Fibroblast of lung (primary cell): ENCODE measurements around the gene SERPINB5. TPM values are rescaled to one million over a fixed set of nuclear protein-coding genes. Genes with fewer than 3 reads are reported as not detected.

Experiments used
- DNase-seq, 2 donors: peaks; one replicate each; pipeline versions ENCODE4 v3.0.0 to v3.0.0-alpha.2; 2010; ENCODE audit warnings: low read depth in 2 of 2
- H2AFZ ChIP-seq: 2 replicates; pipeline ENCODE4 v1.5.1; 2012; ENCODE audit warnings: low read length, control low read depth, inconsistent platforms
- H3K27ac ChIP-seq: 2 replicates; pipeline ENCODE4 v1.5.1; 2011; ENCODE audit warnings: low read length, control low read depth; ENCODE audit not compliant: insufficient read depth
- H3K27me3 ChIP-seq: 2 replicates; pipeline ENCODE4 v1.5.1; 2011; ENCODE audit warnings: mild to moderate bottlenecking, low read length; ENCODE audit not compliant: control insufficient read depth, insufficient read depth
- H3K36me3 ChIP-seq: 2 replicates; pipeline ENCODE4 v1.5.1; 2011; ENCODE audit warnings: low read length; ENCODE audit not compliant: control insufficient read depth, insufficient read depth
- H3K4me1 ChIP-seq: 2 replicates; pipeline ENCODE4 v1.5.1; 2011; ENCODE audit warnings: low read length; ENCODE audit not compliant: control insufficient read depth, insufficient read depth; ENCODE audit errors: extremely low read depth
- H3K4me2 ChIP-seq: 2 replicates; pipeline ENCODE4 v1.5.1; 2011; ENCODE audit warnings: low read length, control low read depth; ENCODE audit not compliant: insufficient read depth; ENCODE audit errors: extremely low read depth
- H3K4me3 ChIP-seq, 4 experiments: fragments of 200-600 bp in 1 of 4; sonication (generic) in 1 of 4; replicated peaks in 1 of 4; 2 replicates each; pipeline ENCODE4 v1.5.1; 2011 to 2016; ENCODE audit warnings: low read length in 4 of 4, low read depth in 3 of 4, mild to moderate bottlenecking in 3 of 4, control low read depth in 2 of 4, inconsistent platforms in 1 of 4, mixed read lengths in 1 of 4; ENCODE audit not compliant: insufficient read depth in 1 of 4; ENCODE audit errors: control extremely low read depth in 1 of 4
- H3K79me2 ChIP-seq: 2 replicates; pipeline ENCODE4 v1.5.1; 2012; ENCODE audit warnings: mild to moderate bottlenecking, low read length, inconsistent platforms; ENCODE audit not compliant: control insufficient read depth, insufficient read depth
- H3K9ac ChIP-seq: 2 replicates; pipeline ENCODE4 v1.5.1; 2011; ENCODE audit warnings: mild to moderate bottlenecking, low read length, control low read depth; ENCODE audit not compliant: insufficient read depth
- H3K9me3 ChIP-seq: 2 replicates; pipeline ENCODE4 v1.5.1; 2012; ENCODE audit warnings: low read depth, low read length; ENCODE audit not compliant: control insufficient read depth, insufficient read depth
- H4K20me1 ChIP-seq: 2 replicates; pipeline ENCODE4 v1.5.1; 2011; ENCODE audit warnings: low read length; ENCODE audit not compliant: control insufficient read depth, insufficient read depth; ENCODE audit errors: extremely low read depth
- CTCF ChIP-seq, 2 donors: IDR thresholded peaks in 1 of 2; conservative IDR thresholded peaks in 1 of 2; 1 replicate in 1 of 2; 2 replicates in 1 of 2; pipeline ENCODE4 v1.5.1; 2011 to 2012; ENCODE audit warnings: low read length in 2 of 2, control low read depth in 1 of 2, inconsistent platforms in 1 of 2, low read depth in 1 of 2, mild to moderate bottlenecking in 1 of 2
- EZH2 ChIP-seq: IDR thresholded peaks from 2 replicates; pipeline ENCODE4 v1.5.1; 2012; ENCODE audit warnings: low read length, control low read depth, mild to moderate bottlenecking; ENCODE audit errors: missing control alignments
- polyA plus RNA-seq, 2 donors: library from polyadenylated mRNA; depleted of rRNA in 1 of 2; stranded (reverse) in 1 of 2; unstranded in 1 of 2; fragments of >200 nt; gene quantifications; 2 replicates each; pipeline ENCODE4 v1.2.1, GENCODE V29; 2011 to 2012; ENCODE audit warnings: missing spikeins in 1 of 2
- total RNA-seq: library from RNA; depleted of rRNA; stranded (reverse); fragments of >200 nt; gene quantifications from 2 replicates; pipeline ENCODE4 v1.2.1, GENCODE V29; 2014

SERPINB5 gene
- total and polyA plus RNA-seq, 2 donors (not counting 1 experiment from before 2014, with no cell fraction given) = 0.05 TPM; not detected in 1

- Histone ChIP-seq H3K27ac (no peak overlapping the region), H3K9ac (no peak overlapping the region), H4K20me1 (no peaks in the 10 kb centered on the region), H3K4me3 (no peak overlapping the region), H2AFZ (no peak overlapping the region), H3K36me3 (no peaks in the 10 kb centered on the region), H3K79me2 (no peaks in the 10 kb centered on the region), H3K27me3 (no peaks in the 10 kb centered on the region), H3K4me2 (no peak overlapping the region), H3K9me3 (no peaks in the 10 kb centered on the region), H3K4me1 (no peaks in the 10 kb centered on the region)
- TF ChIP-seq EZH2 (no peak), CTCF (conservative IDR thresholded peaks at IDR 0.05 in 1 of 2, IDR thresholded peaks at IDR 0.05 in 1 of 2; ENCODE audit: low read depth in 1 of 2, low read length in 2 of 2) (no peak)
- no peak for DNase-seq
Measured at GRCh38 chr18:63514326-63514725, 37.6 kb downstream of the SERPINB5 start.

GRCh38 chr18:63514888-63515678, 38.3 kb downstream of the SERPINB5 start:
- Histone ChIP-seq H2AFZ (no peak overlapping the region), H3K27me3 (no peaks in the 10 kb centered on the region), H3K4me3 (no peak overlapping the region), H3K79me2 (no peaks in the 10 kb centered on the region), H3K27ac (no peak overlapping the region), H3K4me1 (no peaks in the 10 kb centered on the region), H3K9ac (no peak overlapping the region), H3K9me3 (no peaks in the 10 kb centered on the region), H3K4me2 (no peak overlapping the region), H4K20me1 (no peaks in the 10 kb centered on the region), H3K36me3 (no peaks in the 10 kb centered on the region)
- TF ChIP-seq CTCF (conservative IDR thresholded peaks at IDR 0.05 in 1 of 2, IDR thresholded peaks at IDR 0.05 in 1 of 2; ENCODE audit: low read depth in 1 of 2, low read length in 2 of 2) = peak; percentile 13 to 30
- TF ChIP-seq EZH2 = no peak
- peak in 1 of 2 donors; percentile 17 for DNase-seq

- Histone ChIP-seq H3K4me3 (no peak overlapping the region), H3K36me3 (no peaks in the 10 kb centered on the region), H3K27me3 (no peaks in the 10 kb centered on the region), H4K20me1 (no peaks in the 10 kb centered on the region), H2AFZ (no peak overlapping the region), H3K9me3 (no peaks in the 10 kb centered on the region), H3K4me2 (no peak overlapping the region), H3K9ac (no peak overlapping the region), H3K27ac (no peak overlapping the region), H3K4me1 (no peaks in the 10 kb centered on the region), H3K79me2 (no peaks in the 10 kb centered on the region)
- no peak for DNase-seq
- no peak for TF ChIP-seq EZH2
- no peak for TF ChIP-seq CTCF (conservative IDR thresholded peaks at IDR 0.05 in 1 of 2, IDR thresholded peaks at IDR 0.05 in 1 of 2; ENCODE audit: low read depth in 1 of 2, low read length in 2 of 2)
Measured at GRCh38 chr18:63515801-63516200, 39.0 kb downstream of the SERPINB5 start.
